Fibroblast of lung (primary cell): Measurements from ENCODE around the gene CHCHD1. TPM values are rescaled to one million over a fixed set of nuclear protein-coding genes. Genes with fewer than 3 reads are reported as not detected.
A peak's percentile ranks its signal among the peaks of the same experiment; 100 is the strongest.

Experiments used
- DNase-seq, 2 donors: peaks; one replicate each; pipeline versions ENCODE4 v3.0.0 to v3.0.0-alpha.2; 2010; ENCODE audit warnings: low read depth in 2 of 2
- H2AFZ ChIP-seq: 2 replicates; pipeline ENCODE4 v1.5.1; 2012; ENCODE audit warnings: low read length, control low read depth, inconsistent platforms
- H3K27ac ChIP-seq: 2 replicates; pipeline ENCODE4 v1.5.1; 2011; ENCODE audit warnings: low read length, control low read depth; ENCODE audit not compliant: insufficient read depth
- H3K27me3 ChIP-seq: 2 replicates; pipeline ENCODE4 v1.5.1; 2011; ENCODE audit warnings: mild to moderate bottlenecking, low read length; ENCODE audit not compliant: control insufficient read depth, insufficient read depth
- H3K36me3 ChIP-seq: 2 replicates; pipeline ENCODE4 v1.5.1; 2011; ENCODE audit warnings: low read length; ENCODE audit not compliant: control insufficient read depth, insufficient read depth
- H3K4me1 ChIP-seq: 2 replicates; pipeline ENCODE4 v1.5.1; 2011; ENCODE audit warnings: low read length; ENCODE audit not compliant: control insufficient read depth, insufficient read depth; ENCODE audit errors: extremely low read depth
- H3K4me2 ChIP-seq: 2 replicates; pipeline ENCODE4 v1.5.1; 2011; ENCODE audit warnings: low read length, control low read depth; ENCODE audit not compliant: insufficient read depth; ENCODE audit errors: extremely low read depth
- H3K4me3 ChIP-seq, 4 experiments: fragments of 200-600 bp in 1 of 4; sonication (generic) in 1 of 4; replicated peaks in 1 of 4; 2 replicates each; pipeline ENCODE4 v1.5.1; 2011 to 2016; ENCODE audit warnings: low read length in 4 of 4, low read depth in 3 of 4, mild to moderate bottlenecking in 3 of 4, control low read depth in 2 of 4, inconsistent platforms in 1 of 4, mixed read lengths in 1 of 4; ENCODE audit not compliant: insufficient read depth in 1 of 4; ENCODE audit errors: control extremely low read depth in 1 of 4
- H3K79me2 ChIP-seq: 2 replicates; pipeline ENCODE4 v1.5.1; 2012; ENCODE audit warnings: mild to moderate bottlenecking, low read length, inconsistent platforms; ENCODE audit not compliant: control insufficient read depth, insufficient read depth
- H3K9ac ChIP-seq: 2 replicates; pipeline ENCODE4 v1.5.1; 2011; ENCODE audit warnings: mild to moderate bottlenecking, low read length, control low read depth; ENCODE audit not compliant: insufficient read depth
- H3K9me3 ChIP-seq: 2 replicates; pipeline ENCODE4 v1.5.1; 2012; ENCODE audit warnings: low read depth, low read length; ENCODE audit not compliant: control insufficient read depth, insufficient read depth
- H4K20me1 ChIP-seq: 2 replicates; pipeline ENCODE4 v1.5.1; 2011; ENCODE audit warnings: low read length; ENCODE audit not compliant: control insufficient read depth, insufficient read depth; ENCODE audit errors: extremely low read depth
- EZH2 ChIP-seq: IDR thresholded peaks from 2 replicates; pipeline ENCODE4 v1.5.1; 2012; ENCODE audit warnings: low read length, control low read depth, mild to moderate bottlenecking; ENCODE audit errors: missing control alignments
- polyA plus RNA-seq, 2 donors: library from polyadenylated mRNA; depleted of rRNA in 1 of 2; stranded (reverse) in 1 of 2; unstranded in 1 of 2; fragments of >200 nt; gene quantifications; 2 replicates each; pipeline ENCODE4 v1.2.1, GENCODE V29; 2011 to 2012; ENCODE audit warnings: missing spikeins in 1 of 2
- total RNA-seq: library from RNA; depleted of rRNA; stranded (reverse); fragments of >200 nt; gene quantifications from 2 replicates; pipeline ENCODE4 v1.2.1, GENCODE V29; 2014
- TF ChIP-seq, protein P1 (sequence below), 2 donors: IDR thresholded peaks in 1 of 2; conservative IDR thresholded peaks in 1 of 2; 1 replicate in 1 of 2; 2 replicates in 1 of 2; pipeline ENCODE4 v1.5.1; 2011 to 2012; ENCODE audit warnings: low read length in 2 of 2, control low read depth in 1 of 2, inconsistent platforms in 1 of 2, low read depth in 1 of 2, mild to moderate bottlenecking in 1 of 2

The CHCHD1 gene
- total and polyA plus RNA-seq, 2 donors (not counting 1 experiment from before 2014, with no cell fraction given), result 21.3 to 31.0 TPM

DNA sequence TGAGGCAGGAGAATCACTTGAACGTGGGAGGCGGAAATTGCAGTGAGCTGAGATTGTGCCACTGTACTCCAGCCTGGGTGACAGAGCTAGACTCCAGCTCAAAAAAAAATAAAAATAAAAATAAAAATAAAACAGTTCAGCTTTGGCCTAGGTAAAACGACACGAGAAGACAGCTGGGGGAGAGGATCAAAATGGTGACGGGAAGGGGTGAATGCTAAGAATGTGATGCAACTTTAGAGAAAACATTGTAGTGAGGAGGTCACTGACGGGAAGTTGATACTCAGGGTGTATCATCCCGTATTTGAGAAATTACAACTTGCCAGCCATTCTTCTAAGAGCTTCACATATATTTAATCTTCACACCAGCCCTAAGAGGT, 28.5 kb downstream of the CHCHD1 start:
- H3K27me3 ChIP-seq, result no peaks in the 10 kb centered on the region
- H2AFZ ChIP-seq, result peak overlapping the region; percentile 10
- peak overlapping the region; percentile 91 for H3K4me2 ChIP-seq
- peaks cover 12% of the 10 kb centered on the region for H3K36me3 ChIP-seq
- no peaks in the 10 kb centered on the region for H4K20me1 ChIP-seq
- peak overlapping the region; percentile 86 for H3K9ac ChIP-seq
- peak overlapping the region; percentile 76 for H3K27ac ChIP-seq
- H3K79me2 ChIP-seq, result peaks cover 4% of the 10 kb centered on the region
- H3K9me3 ChIP-seq, result no peaks in the 10 kb centered on the region
- no peaks in the 10 kb centered on the region for H3K4me1 ChIP-seq
- peak overlapping the region; percentile 66 to 79 (median 72) for H3K4me3 ChIP-seq
- TF ChIP-seq, protein P1, sequence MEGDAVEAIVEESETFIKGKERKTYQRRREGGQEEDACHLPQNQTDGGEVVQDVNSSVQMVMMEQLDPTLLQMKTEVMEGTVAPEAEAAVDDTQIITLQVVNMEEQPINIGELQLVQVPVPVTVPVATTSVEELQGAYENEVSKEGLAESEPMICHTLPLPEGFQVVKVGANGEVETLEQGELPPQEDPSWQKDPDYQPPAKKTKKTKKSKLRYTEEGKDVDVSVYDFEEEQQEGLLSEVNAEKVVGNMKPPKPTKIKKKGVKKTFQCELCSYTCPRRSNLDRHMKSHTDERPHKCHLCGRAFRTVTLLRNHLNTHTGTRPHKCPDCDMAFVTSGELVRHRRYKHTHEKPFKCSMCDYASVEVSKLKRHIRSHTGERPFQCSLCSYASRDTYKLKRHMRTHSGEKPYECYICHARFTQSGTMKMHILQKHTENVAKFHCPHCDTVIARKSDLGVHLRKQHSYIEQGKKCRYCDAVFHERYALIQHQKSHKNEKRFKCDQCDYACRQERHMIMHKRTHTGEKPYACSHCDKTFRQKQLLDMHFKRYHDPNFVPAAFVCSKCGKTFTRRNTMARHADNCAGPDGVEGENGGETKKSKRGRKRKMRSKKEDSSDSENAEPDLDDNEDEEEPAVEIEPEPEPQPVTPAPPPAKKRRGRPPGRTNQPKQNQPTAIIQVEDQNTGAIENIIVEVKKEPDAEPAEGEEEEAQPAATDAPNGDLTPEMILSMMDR (conservative IDR thresholded peaks at IDR 0.05 in 1 of 2, IDR thresholded peaks at IDR 0.05 in 1 of 2; ENCODE audit: low read depth in 1 of 2, low read length in 2 of 2), result no peak
- TF ChIP-seq EZH2, result no peak
- no peak for DNase-seq

DNA sequence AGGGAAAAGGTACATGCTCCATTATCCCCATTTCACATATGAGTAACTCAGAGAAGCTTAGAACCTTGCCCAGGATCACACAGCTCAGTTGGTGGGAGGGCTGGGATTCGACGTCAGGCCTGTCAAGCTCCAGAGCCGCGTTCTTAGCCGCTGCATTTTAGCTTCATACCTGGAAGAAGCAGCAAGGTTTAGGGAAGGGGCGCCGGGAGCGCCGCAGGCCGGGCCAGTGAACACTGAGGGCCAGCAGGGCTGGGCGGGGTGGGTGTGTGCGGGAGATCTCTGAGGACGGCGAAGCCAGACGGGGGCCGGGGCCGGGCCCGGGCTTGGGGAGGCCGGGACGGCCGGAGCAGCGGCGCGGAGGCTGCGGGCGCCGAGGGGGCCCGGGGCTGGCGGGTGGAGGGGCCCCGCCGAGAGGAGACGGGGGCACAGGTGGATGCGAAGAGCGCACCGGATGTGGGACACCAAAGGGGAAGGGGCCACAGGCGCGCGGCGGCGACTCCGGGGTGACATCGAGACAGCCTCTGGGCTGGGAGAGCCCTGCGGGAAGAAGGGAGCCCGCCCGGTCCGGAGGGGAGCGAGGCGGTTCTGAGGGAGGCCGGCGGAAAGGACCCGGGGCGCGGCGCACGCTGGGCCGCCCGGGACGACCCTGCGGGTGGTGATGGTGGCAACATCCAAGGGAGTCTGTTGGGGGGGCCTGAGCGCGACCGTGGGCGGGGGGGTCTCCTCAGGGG, 29.1 kb downstream of the CHCHD1 start:
- H3K4me2 ChIP-seq, result peak overlapping the region; percentile 91
- H2AFZ ChIP-seq, result peak overlapping the region; percentile 10
- H4K20me1 ChIP-seq, result no peaks in the 10 kb centered on the region
- H3K36me3 ChIP-seq, result peaks cover 12% of the 10 kb centered on the region
- H3K4me3 ChIP-seq, result peak overlapping the region; percentile 66 to 79 (median 72)
- peak overlapping the region; percentile 86 for H3K9ac ChIP-seq
- no peaks in the 10 kb centered on the region for H3K9me3 ChIP-seq
- no peaks in the 10 kb centered on the region for H3K27me3 ChIP-seq
- peaks cover 2% of the 10 kb centered on the region for H3K4me1 ChIP-seq
- peak in 1 of 2 donors; percentile 13 for DNase-seq
- no peak for TF ChIP-seq EZH2
- TF ChIP-seq, protein P1 (conservative IDR thresholded peaks at IDR 0.05 in 1 of 2, IDR thresholded peaks at IDR 0.05 in 1 of 2; ENCODE audit: low read depth in 1 of 2, low read length in 2 of 2), result no peak
- H3K79me2 ChIP-seq, result peaks cover 4% of the 10 kb centered on the region
- peak overlapping the region; percentile 76 for H3K27ac ChIP-seq

DNA sequence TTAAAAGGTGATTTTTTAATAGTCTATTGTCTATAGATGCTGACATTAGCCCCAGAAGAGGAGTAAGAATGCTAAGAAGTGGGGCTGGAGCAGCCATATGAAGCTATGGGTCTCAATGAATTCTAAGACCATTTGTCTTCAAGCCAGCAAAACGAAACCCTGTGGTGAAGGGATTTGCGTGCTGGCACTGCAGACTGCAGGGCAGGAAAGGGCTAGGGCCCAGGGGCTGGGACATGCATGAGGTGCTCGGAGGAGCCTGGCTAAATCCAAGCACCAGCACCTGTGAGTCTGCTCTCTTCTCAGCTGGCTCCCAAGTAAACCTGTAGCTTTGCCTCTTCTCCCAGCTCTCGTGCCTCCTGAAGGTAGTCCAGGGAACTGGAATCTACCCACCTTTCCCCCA, 30.8 kb downstream of the CHCHD1 start:
- DNase-seq, result no peak
- Histone ChIP-seq H4K20me1 (no peaks in the 10 kb centered on the region), H3K27me3 (no peaks in the 10 kb centered on the region), H2AFZ (no peak overlapping the region), H3K4me1 (peaks cover 4% of the 10 kb centered on the region), H3K9ac (no peak overlapping the region), H3K36me3 (peaks cover 11% of the 10 kb centered on the region), H3K9me3 (no peaks in the 10 kb centered on the region), H3K79me2 (peaks cover 4% of the 10 kb centered on the region), H3K4me2 (no peak overlapping the region), H3K27ac (no peak overlapping the region), H3K4me3 (no peak overlapping the region)
- TF ChIP-seq EZH2, result no peak
- TF ChIP-seq, protein P1 (conservative IDR thresholded peaks at IDR 0.05 in 1 of 2, IDR thresholded peaks at IDR 0.05 in 1 of 2; ENCODE audit: low read depth in 1 of 2, low read length in 2 of 2), result no peak
